A673 (cell line): ENCODE measurements around the gene ZNF431. TPM values are rescaled to one million over a fixed set of nuclear protein-coding genes. Genes with fewer than 3 reads are reported as not detected.

Experiments used
- BruUV-seq: library from RNA; stranded (reverse); fragments of 400-500 nt; replicated peaks from 2 replicates; lab custom pipeline; 2021; lab: Mats Ljungman, UMichigan
- CTCF ChIA-PET: fragments of 300-600 bp; sonication (Branson Sonifier 250); formaldehyde crosslinking; loops from one replicate; lab custom pipeline; 2022; ENCODE audit warnings: antibody characterized with exemption; lab: Charles Lee
- POLR2A ChIA-PET: fragments of 300-600 bp; sonication (Branson Sonifier 250); formaldehyde crosslinking; loops from one replicate; lab custom pipeline; 2022; ENCODE audit warnings: antibody characterized with exemption; ENCODE audit not compliant: low non-redundant PET; lab: Charles Lee
- DNase-seq: peaks from one replicate; pipeline ENCODE4 v3.0.0-alpha.2; 2015; ENCODE audit warnings: low spot score
- H3K27ac ChIP-seq: fragments of 200-600 bp; sonication (generic); 2 replicates; pipeline ENCODE4 v1.5.1; 2016; ENCODE audit warnings: mixed run types, low read depth, mild to moderate bottlenecking, mixed read lengths, antibody characterized with exemption, low read length; ENCODE audit not compliant: poor library complexity, severe bottlenecking
- H3K27me3 ChIP-seq: fragments of 200-600 bp; sonication (generic); replicated peaks from 2 replicates; pipeline ENCODE4 v1.6.1; 2017; ENCODE audit warnings: mixed run types, low read depth, mild to moderate bottlenecking, mixed read lengths, antibody characterized with exemption, low read length; ENCODE audit not compliant: insufficient read depth, poor library complexity
- H3K36me3 ChIP-seq: fragments of 200-600 bp; sonication (generic); 2 replicates; pipeline ENCODE4 v1.6.1; 2016; ENCODE audit warnings: mixed run types, mild to moderate bottlenecking, mixed read lengths, antibody characterized with exemption, low read length; ENCODE audit not compliant: insufficient read depth, poor library complexity, severe bottlenecking
- H3K4me1 ChIP-seq: fragments of 200-600 bp; sonication (generic); 2 replicates; pipeline ENCODE4 v1.6.1; 2017; ENCODE audit warnings: mixed run types, mild to moderate bottlenecking, mixed read lengths, antibody characterized with exemption, low read length; ENCODE audit not compliant: insufficient read depth, poor library complexity, severe bottlenecking
- H3K4me3 ChIP-seq: fragments of 200-600 bp; sonication (generic); 2 replicates; pipeline ENCODE4 v1.5.1; 2016; ENCODE audit warnings: low read depth, mixed run types, mild to moderate bottlenecking, mixed read lengths, low read length; ENCODE audit not compliant: poor library complexity, severe bottlenecking
- H3K9me3 ChIP-seq: fragments of 200-600 bp; sonication (generic); 2 replicates; pipeline ENCODE4 v1.6.1; 2016; ENCODE audit warnings: mixed run types, low read depth, mild to moderate bottlenecking, mixed read lengths, antibody characterized with exemption, low read length; ENCODE audit not compliant: poor library complexity, severe bottlenecking
- CTCF ChIP-seq: fragments of 300-800, 200-600 bp; sonication (generic); conservative IDR thresholded peaks from 2 replicates; pipeline ENCODE4 v1.5.1; 2017; ENCODE audit warnings: low read depth, mild to moderate bottlenecking, antibody characterized with exemption, low read length, moderate library complexity, mixed read lengths
- EZH2 ChIP-seq: fragments of 200-600 bp; sonication (generic); IDR thresholded peaks from 2 replicates; pipeline ENCODE4 v1.6.1; 2017; ENCODE audit warnings: borderline replicate concordance, low read depth, mild to moderate bottlenecking, mixed read lengths, antibody characterized with exemption, low read length; ENCODE audit not compliant: poor library complexity, severe bottlenecking
- intact Hi-C: fragments of 100-400 bp; cut with micrococcal nuclease; formaldehyde crosslinking; loops from one replicate; pipeline ENCODE4 v1.10.0; 2022; ENCODE audit not compliant: unreplicated experiment
- total RNA-seq: library from RNA; stranded (reverse); gene quantifications from 2 replicates; pipeline ENCODE4 v1.2.3, GENCODE V29; 2021

Gene ZNF431
- total RNA-seq, 1 experiment from 2014 or later = 16.6 TPM

DNA sequence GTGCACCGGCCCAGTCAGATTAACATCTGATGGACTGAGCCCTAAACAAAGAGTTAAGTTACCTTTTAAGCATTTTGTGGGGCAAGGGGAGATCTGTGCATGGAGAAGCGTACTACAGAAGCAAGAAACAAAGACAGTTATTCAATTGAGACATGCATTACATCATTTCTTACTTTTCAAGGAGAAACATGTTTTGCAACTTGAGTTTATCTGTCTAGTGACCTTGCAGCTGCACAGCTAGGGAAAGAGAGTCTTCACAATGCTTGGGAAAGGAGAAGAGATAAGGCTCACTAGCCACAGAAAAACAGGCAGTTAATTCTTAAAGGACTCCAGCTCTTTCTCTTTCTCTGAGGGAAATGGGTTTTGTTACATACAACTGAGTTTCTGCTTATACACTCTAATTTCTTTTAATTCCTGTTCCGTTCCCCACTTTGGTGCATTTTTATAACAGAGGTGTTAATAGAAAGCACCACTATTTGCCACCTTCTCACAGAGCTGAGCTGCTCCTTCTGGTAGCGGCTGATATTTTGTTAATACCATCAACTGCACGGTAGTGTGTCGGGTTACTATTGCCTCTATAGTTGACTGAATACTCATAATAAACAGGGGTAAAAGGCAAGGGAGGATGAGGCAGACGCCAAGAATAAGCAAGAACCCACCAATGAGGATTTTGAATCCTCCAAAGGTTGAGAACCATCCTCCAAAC lies 55.9 kb downstream of the ZNF431 start:
- no TSS peak for BruUV-seq

DNA sequence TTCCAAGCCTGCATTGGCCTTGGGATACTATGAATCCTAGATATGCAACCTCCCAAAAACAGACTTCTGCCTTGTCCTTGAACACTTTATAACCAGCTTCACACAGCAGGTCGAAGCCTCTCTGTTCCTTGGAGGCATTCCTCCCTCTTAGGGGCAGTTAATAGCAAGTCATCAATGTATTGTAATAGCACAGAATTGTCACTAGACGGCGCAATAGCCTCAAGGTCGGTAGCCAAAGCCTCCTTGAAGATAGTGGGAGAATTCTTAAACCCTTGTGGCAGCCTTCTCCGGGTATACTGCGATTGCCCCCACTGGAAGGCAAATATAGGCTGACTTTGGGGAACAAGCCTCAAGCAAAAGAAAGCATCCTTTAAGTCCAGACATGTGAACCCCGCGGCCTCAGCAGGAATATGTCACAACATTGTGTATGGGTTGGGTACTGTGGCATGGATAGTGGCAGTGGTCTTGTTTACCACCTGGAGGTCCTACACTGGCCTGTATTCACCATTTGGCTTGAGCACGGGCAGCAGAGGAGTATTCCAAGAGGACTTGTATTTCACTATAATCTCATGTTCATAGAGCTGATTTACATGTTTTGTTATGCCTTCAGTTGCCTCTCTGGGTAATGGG lies 61.1 kb downstream of the ZNF431 start:
- H3K36me3 ChIP-seq = no peaks in the 10 kb centered on the region
- CTCF ChIA-PET = no interaction called here
- POLR2A ChIA-PET = no interaction called here
- TF ChIP-seq CTCF (peak; percentile 69), EZH2 (no peak)
- peak; percentile 57 for DNase-seq
- H3K27me3 ChIP-seq = no peaks in the 10 kb centered on the region
- no peak overlapping the region for H3K4me3 ChIP-seq
- no peak overlapping the region for H3K27ac ChIP-seq
- no TSS peak for BruUV-seq
- no peaks in the 10 kb centered on the region for H3K4me1 ChIP-seq
- H3K9me3 ChIP-seq = no peaks in the 10 kb centered on the region
- intact Hi-C loops = no loop called here

More for the DNA sequence above, 55.9 kb downstream of the ZNF431 start:
- TF ChIP-seq CTCF (no peak), EZH2 (no peak)
- Histone ChIP-seq H3K4me3 (no peak overlapping the region), H3K27ac (no peak overlapping the region), H3K27me3 (no peaks in the 10 kb centered on the region), H3K36me3 (no peaks in the 10 kb centered on the region), H3K9me3 (no peaks in the 10 kb centered on the region), H3K4me1 (no peaks in the 10 kb centered on the region)
- CTCF ChIA-PET = no interaction called here
- DNase-seq = no peak
- intact Hi-C loops = no loop called here
- POLR2A ChIA-PET = no interaction called here

DNA sequence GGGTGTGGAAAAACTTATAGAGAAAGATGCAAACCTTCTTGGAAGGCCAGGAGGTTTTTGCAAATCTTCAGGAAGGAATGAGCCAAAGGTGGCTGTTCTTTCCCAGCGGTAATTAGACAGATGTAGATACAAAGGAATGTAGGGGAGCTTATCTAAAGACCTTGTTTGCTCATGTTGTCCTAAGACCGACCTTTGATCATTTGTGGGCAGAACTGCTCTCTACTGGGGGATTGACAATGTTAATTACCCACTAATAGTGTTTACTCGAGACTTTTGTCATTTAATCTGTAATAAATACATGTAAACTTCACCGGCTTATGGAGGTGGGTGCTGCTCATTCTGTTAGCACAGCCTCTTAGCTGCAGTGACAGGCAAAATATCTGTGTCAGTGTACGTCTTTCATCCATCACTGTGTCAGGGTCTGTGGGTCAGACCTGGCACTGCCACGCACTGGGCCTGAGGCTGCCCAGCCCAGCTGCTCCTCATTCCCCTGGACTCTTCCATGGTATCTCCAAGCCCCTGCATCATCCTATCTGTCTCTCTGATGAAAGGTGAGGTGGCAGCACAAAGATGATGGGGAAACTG lies 68.3 kb downstream of the ZNF431 start:
- Histone ChIP-seq H3K4me1 (no peaks in the 10 kb centered on the region), H3K9me3 (no peaks in the 10 kb centered on the region), H3K27me3 (no peaks in the 10 kb centered on the region), H3K36me3 (no peaks in the 10 kb centered on the region), H3K27ac (no peak overlapping the region), H3K4me3 (no peak overlapping the region)
- TF ChIP-seq EZH2 = no peak
- no peak for TF ChIP-seq CTCF
- DNase-seq = no peak
- CTCF ChIA-PET = no interaction called here
- intact Hi-C loops = no loop called here
- POLR2A ChIA-PET = no interaction called here
- no TSS peak for BruUV-seq
